ENCODE data around the gene KCNK3. TPM values are rescaled to one million over a fixed set of nuclear protein-coding genes. Genes with fewer than 3 reads are reported as not detected.

Gene KCNK3
- total RNA-seq, 1 donor = not detected

DNA sequence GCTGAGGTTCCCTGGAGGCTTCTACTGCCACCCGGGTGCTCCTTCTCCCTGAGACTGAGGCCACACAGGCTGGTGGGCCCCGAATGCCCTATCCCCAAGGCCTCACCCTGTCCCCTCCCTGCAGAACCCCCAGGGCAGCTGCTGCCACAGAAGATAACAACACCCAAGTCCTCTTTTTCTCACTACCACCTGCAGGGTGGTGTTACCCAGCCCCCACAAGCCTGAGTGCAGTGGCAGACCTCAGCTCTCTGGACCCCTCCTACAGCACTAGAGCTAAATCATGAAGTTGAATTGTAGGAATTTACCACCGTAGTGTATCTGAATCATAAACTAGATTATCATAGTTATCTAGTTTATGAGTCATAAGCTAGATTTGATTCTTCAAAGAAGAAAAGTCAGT lies 86.0 kb downstream of the KCNK3 start:
- Histone ChIP-seq H3K4me3 (ENCODE audit: insufficient read depth, low read length) (no peak overlapping the region), H3K27ac (ENCODE audit: low read depth, low read length) (no peak overlapping the region), H4K20me1 (ENCODE audit: insufficient read depth, low read length) (peaks cover 26% of the 10 kb centered on the region), H2AFZ (ENCODE audit: low read length) (no peak overlapping the region), H3K79me2 (ENCODE audit: insufficient read depth, low read length) (peaks cover 26% of the 10 kb centered on the region), H3K36me3 (ENCODE audit: insufficient read depth, low read length) (peaks cover 70% of the 10 kb centered on the region), H3K4me2 (ENCODE audit: insufficient read depth, low read length) (no peak overlapping the region), H3K9me3 (ENCODE audit: low read depth, low read length) (no peaks in the 10 kb centered on the region), H3K4me1 (ENCODE audit: insufficient read depth, low read length) (no peaks in the 10 kb centered on the region), H3K27me3 (ENCODE audit: insufficient read depth, low read length) (no peaks in the 10 kb centered on the region)
- no peak for TF ChIP-seq CTCF (IDR thresholded peaks at IDR 0.05; ENCODE audit: extremely low read depth, low read depth, low read length)
- DNase-seq (ENCODE audit: insufficient read length, low spot score, missing footprints) = no peak

GRCh38 chr2:26780203-26780760 lies 87.8 kb downstream of the KCNK3 start:
- no peak overlapping the region for H3K4me2 ChIP-seq (ENCODE audit: insufficient read depth, low read length)
- no peak overlapping the region for H3K4me3 ChIP-seq (ENCODE audit: insufficient read depth, low read length)
- H4K20me1 ChIP-seq (ENCODE audit: insufficient read depth, low read length) = peaks cover 8% of the 10 kb centered on the region
- no peaks in the 10 kb centered on the region for H3K9me3 ChIP-seq (ENCODE audit: low read depth, low read length)
- H3K27me3 ChIP-seq (ENCODE audit: insufficient read depth, low read length) = no peaks in the 10 kb centered on the region
- DNase-seq (ENCODE audit: insufficient read length, low spot score, missing footprints) = no peak
- no peak overlapping the region for H3K27ac ChIP-seq (ENCODE audit: low read depth, low read length)
- peaks cover 6% of the 10 kb centered on the region for H3K4me1 ChIP-seq (ENCODE audit: insufficient read depth, low read length)
- H3K79me2 ChIP-seq (ENCODE audit: insufficient read depth, low read length) = peaks cover 8% of the 10 kb centered on the region
- peaks cover 59% of the 10 kb centered on the region for H3K36me3 ChIP-seq (ENCODE audit: insufficient read depth, low read length)
- H2AFZ ChIP-seq (ENCODE audit: low read length) = no peak overlapping the region
- no peak for TF ChIP-seq CTCF (IDR thresholded peaks at IDR 0.05; ENCODE audit: extremely low read depth, low read depth, low read length)

Small RNA genes lying within 50 kb of the gene (small RNA-seq; reads per million reads assigned to genes)
- not detected for gene AC015977.1

Other genes starting within 250 kb of the KCNK3 start
- gene OTOF, start 214.6 kb upstream of the KCNK3 start, total RNA-seq = not detected in 2 replicates
- not detected in 2 replicates for gene CIB4, start 51.4 kb upstream of the KCNK3 start, total RNA-seq
- gene SLC35F6, start 71.6 kb downstream of the KCNK3 start, total RNA-seq = 82.8 and 83.6 TPM in 2 replicates
- 2.2 and 2.9 TPM in 2 replicates for gene CENPA, start 93.3 kb downstream of the KCNK3 start, total RNA-seq
- not detected in 2 replicates for gene DPYSL5, start 155.4 kb downstream of the KCNK3 start, total RNA-seq